GM12891 (cell line): Measurements from ENCODE around the gene ZNF497.

Source experiments
- POLR2A ChIP-seq: IDR thresholded peaks from 2 replicates; pipeline ENCODE4 v1.6.1; 2011; ENCODE audit warnings: low read depth, low read length, control low read depth
- POLR2AphosphoS5 ChIP-seq: IDR thresholded peaks from 2 replicates; pipeline ENCODE4 v1.6.1; 2011; ENCODE audit warnings: low read depth, low read length, control low read depth
- TAF1 ChIP-seq: IDR thresholded peaks from 2 replicates; pipeline ENCODE4 v1.6.1; 2011; ENCODE audit warnings: low read depth, low read length, control low read depth

DNA sequence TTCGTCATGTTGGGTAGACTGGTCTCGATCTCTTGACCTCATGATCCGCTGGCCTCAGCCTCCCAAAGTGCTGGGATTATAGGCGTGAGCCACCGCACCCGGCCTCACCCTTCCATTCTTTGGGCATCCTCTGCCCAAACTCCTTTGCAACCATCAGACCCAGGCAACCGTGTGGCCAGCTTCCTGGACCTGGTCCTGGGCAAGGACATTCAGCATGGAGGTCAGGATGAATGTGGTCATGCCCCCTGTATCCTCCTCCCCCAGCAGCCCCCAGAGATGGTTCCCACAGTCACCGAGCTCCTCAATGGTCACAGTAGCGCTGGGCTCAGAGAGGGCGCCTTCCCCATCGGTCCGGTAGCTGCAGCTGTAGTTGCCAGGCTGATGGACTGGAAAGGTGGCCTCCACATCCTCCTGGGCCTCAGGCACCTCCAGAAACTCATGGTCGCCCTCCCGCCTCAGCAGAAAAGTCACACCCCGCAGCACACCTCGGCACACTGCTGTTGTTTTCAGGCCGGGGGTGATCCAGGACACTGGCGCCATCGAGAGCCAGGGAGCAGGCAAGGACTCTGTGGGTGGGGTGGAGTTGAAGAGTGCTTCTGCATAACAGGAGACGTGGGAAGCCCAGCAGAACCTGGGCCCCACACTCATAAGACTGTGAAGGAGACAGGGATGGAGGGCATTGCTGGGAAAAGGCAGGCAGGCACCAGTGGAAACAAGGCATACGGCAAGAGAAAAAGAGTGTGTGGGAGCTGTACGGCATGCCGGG is 10.4 kb downstream of the ZNF497 start:
- TF ChIP-seq POLR2AphosphoS5 (no peak), POLR2A (no peak), TAF1 (no peak)
